ENCODE results near the gene PPP3R2. TPM values are rescaled to one million over a fixed set of nuclear protein-coding genes. Genes with fewer than 3 reads are reported as not detected.

Gene PPP3R2
- total RNA-seq, 1 experiment from 2014 or later, result not detected

GRCh38 chr9:101591787-101592446, 2.9 kb downstream of the PPP3R2 start (continued):
- TF ChIP-seq CTCF (IDR thresholded peaks at IDR 0.05) (no peak), CREB1 (CRISPR knock-in tag; IDR thresholded peaks at IDR 0.05) (no peak), NR1H2 (CRISPR knock-in tag; IDR thresholded peaks at IDR 0.05) (no peak)

DNA sequence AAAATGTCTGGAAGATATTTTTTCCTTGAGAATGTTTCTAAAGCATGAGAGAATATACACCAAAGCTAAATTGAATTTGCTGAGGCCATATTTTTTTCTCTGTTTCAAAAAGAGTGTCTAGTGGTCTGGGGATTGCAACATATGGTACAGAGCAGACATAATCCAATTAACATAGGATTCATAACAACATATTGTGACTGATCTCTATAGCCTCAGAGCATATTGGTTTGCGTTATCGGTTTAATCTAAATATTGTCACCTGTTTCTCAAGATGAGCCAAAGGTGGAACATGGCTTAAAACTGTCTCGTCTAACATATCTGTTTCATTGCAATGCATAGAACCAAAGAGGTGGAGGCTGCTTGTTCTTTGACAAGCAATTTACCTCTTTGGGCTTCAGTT, 3.9 kb downstream of the PPP3R2 start:
- H3K9me3 Mint-ChIP-seq, result no peaks in the 10 kb centered on the region
- H3K27me3 Mint-ChIP-seq (ENCODE audit: low read depth), result no peaks in the 10 kb centered on the region; the same call in 1 of the 2 replicates
- CTCF ChIA-PET, result interaction anchor here (1.0 kb wide), 1 partner anchor 11 kb away, joined by 3 read pairs; no protein-coding TSS in a partner anchor
- POLR2A ChIA-PET, result no interaction called here
- no peak for ATAC-seq
- H3K4me3 Mint-ChIP-seq, result no peak overlapping the region
- no peaks in the 10 kb centered on the region for H3K36me3 Mint-ChIP-seq
- H3K4me1 Mint-ChIP-seq, result peaks cover 6% of the 10 kb centered on the region
- no peak overlapping the region for H3K27ac Mint-ChIP-seq
- no peak for DNase-seq (ENCODE audit: low spot score)
- TF ChIP-seq CBFB (CRISPR knock-in tag; IDR thresholded peaks at IDR 0.05; ENCODE audit: low read depth) (no peak), TP53 (CRISPR knock-in tag; IDR thresholded peaks at IDR 0.05) (no peak), HMGXB4 (CRISPR knock-in tag; IDR thresholded peaks at IDR 0.05) (no peak), USF1 (CRISPR knock-in tag; IDR thresholded peaks at IDR 0.05) (no peak), GTF2I (CRISPR knock-in tag; conservative IDR thresholded peaks at IDR 0.05) (no peak), ZNF317 (CRISPR knock-in tag; IDR thresholded peaks at IDR 0.05; ENCODE audit: borderline replicate concordance, low read depth) (no peak), PRRX2 (CRISPR knock-in tag; IDR thresholded peaks at IDR 0.05) (no peak), CREB1 (CRISPR knock-in tag; IDR thresholded peaks at IDR 0.05) (no peak), STAT6 (CRISPR knock-in tag; conservative IDR thresholded peaks at IDR 0.05; ENCODE audit: low read depth) (no peak), SMAD4 (CRISPR knock-in tag; IDR thresholded peaks at IDR 0.05) (no peak), TCF7 (CRISPR knock-in tag; IDR thresholded peaks at IDR 0.05; ENCODE audit: low read depth) (no peak), NR1H2 (CRISPR knock-in tag; IDR thresholded peaks at IDR 0.05) (no peak), SMAD3 (CRISPR knock-in tag; IDR thresholded peaks at IDR 0.05; ENCODE audit: borderline replicate concordance) (no peak), FOXJ3 (CRISPR knock-in tag; IDR thresholded peaks at IDR 0.05; ENCODE audit: borderline replicate concordance) (no peak), ATF2 (CRISPR knock-in tag; IDR thresholded peaks at IDR 0.05; ENCODE audit: borderline replicate concordance, low read depth) (no peak)
- TF ChIP-seq, protein P1, sequence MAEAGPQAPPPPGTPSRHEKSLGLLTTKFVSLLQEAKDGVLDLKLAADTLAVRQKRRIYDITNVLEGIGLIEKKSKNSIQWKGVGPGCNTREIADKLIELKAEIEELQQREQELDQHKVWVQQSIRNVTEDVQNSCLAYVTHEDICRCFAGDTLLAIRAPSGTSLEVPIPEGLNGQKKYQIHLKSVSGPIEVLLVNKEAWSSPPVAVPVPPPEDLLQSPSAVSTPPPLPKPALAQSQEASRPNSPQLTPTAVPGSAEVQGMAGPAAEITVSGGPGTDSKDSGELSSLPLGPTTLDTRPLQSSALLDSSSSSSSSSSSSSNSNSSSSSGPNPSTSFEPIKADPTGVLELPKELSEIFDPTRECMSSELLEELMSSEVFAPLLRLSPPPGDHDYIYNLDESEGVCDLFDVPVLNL (CRISPR knock-in tag; IDR thresholded peaks at IDR 0.05; ENCODE audit: borderline replicate concordance, low read depth), result no peak
- TF ChIP-seq, protein P2, sequence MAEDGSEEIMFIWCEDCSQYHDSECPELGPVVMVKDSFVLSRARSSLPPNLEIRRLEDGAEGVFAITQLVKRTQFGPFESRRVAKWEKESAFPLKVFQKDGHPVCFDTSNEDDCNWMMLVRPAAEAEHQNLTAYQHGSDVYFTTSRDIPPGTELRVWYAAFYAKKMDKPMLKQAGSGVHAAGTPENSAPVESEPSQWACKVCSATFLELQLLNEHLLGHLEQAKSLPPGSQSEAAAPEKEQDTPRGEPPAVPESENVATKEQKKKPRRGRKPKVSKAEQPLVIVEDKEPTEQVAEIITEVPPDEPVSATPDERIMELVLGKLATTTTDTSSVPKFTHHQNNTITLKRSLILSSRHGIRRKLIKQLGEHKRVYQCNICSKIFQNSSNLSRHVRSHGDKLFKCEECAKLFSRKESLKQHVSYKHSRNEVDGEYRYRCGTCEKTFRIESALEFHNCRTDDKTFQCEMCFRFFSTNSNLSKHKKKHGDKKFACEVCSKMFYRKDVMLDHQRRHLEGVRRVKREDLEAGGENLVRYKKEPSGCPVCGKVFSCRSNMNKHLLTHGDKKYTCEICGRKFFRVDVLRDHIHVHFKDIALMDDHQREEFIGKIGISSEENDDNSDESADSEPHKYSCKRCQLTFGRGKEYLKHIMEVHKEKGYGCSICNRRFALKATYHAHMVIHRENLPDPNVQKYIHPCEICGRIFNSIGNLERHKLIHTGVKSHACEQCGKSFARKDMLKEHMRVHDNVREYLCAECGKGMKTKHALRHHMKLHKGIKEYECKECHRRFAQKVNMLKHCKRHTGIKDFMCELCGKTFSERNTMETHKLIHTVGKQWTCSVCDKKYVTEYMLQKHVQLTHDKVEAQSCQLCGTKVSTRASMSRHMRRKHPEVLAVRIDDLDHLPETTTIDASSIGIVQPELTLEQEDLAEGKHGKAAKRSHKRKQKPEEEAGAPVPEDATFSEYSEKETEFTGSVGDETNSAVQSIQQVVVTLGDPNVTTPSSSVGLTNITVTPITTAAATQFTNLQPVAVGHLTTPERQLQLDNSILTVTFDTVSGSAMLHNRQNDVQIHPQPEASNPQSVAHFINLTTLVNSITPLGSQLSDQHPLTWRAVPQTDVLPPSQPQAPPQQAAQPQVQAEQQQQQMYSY (CRISPR knock-in tag; IDR thresholded peaks at IDR 0.05), result no peak
- TF ChIP-seq, protein P3, sequence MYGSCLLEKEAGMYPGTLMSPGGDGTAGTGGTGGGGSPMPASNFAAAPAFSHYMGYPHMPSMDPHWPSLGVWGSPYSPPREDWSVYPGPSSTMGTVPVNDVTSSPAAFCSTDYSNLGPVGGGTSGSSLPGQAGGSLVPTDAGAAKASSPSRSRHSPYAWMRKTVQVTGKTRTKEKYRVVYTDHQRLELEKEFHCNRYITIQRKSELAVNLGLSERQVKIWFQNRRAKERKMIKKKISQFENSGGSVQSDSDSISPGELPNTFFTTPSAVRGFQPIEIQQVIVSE (CRISPR knock-in tag; IDR thresholded peaks at IDR 0.05; ENCODE audit: borderline replicate concordance), result no peak
